GM18526 (cell line): ENCODE measurements around the gene IL27RA.

Experiments used
- POLR2A ChIP-seq: IDR thresholded peaks from 3 replicates; pipeline ENCODE4 v1.6.1; 2011; ENCODE audit not compliant: insufficient read length; ENCODE audit errors: extremely low read depth

The IL27RA gene

GRCh38 chr19:13995017-13995728, 36.4 kb upstream of the IL27RA start:
- TF ChIP-seq POLR2A = no peak

- no peak for TF ChIP-seq POLR2A
These were observed 35.4 kb upstream of the IL27RA start for GRCh38 chr19:13995878-13996765.

DNA sequence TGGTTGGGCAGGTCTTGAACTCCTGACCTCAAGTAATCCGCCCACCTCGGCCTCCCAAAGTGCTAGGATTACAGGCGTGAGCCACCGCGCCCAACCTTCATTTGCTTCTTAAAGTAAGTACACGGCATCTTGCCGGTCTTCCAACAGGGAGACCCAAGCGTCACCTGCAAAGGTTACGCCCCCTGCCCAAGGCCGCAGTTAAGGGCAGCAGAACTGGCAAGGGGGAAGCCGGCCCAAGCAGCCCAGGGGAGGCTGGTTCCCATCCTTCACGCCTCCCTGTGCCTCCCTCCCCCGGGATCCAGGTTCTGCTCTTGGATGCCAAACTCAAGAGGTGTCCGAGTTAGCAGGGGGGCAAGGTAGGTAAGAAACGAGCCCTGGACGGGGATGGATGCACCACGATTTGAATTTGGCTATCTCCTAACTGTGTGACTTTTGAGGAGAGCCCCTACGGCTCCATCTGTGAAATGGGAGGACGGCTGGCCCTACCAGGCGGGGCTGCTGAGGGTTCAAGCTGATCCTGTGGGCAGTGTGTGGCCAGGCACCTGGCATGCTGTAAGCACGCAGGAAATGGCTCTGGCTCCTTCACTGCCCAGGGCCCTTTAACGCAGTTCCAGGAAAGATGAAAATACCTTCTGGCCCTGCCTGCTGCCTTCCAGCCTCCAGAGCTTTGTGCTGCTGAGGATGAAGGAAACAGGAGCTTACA, 34.5 kb upstream of the IL27RA start:
- no peak for TF ChIP-seq POLR2A

DNA sequence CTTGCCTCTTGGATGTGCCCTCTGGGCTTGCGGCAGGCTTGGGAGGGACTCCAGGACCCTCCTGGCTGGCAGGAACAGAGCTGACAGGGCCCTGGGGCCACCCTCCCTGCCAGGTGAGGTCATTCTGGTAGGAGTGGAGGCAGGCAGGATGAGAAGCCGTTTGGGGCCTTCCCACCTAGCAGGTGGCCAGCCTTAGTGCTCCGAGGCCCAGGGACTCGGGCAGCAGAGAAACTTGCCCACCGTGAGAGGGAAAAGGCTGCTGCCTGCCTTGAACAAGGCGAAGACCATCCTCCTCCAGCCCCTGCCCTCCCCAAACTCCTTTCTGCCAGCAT, 34.0 kb upstream of the IL27RA start:
- TF ChIP-seq POLR2A = no peak

DNA sequence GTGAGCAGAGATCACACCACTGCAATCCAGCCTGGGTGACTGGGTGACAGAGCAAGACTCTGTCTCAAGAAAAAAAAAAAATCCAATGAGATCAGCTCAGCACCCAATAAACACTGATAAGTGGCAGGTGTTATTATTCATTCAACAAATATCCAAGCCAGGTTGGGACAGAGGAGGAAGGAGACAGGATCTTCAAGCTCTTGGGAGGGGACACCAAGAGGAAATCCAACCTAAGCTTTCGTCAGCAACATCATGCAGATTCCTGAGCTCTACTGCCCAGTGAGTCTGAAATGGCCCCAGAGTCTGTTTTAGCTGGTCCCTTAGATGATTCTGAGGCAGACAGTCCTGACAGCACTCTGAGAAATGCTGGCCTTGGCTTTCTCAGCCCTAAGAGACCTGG, 33.1 kb upstream of the IL27RA start:
- TF ChIP-seq POLR2A = no peak

DNA sequence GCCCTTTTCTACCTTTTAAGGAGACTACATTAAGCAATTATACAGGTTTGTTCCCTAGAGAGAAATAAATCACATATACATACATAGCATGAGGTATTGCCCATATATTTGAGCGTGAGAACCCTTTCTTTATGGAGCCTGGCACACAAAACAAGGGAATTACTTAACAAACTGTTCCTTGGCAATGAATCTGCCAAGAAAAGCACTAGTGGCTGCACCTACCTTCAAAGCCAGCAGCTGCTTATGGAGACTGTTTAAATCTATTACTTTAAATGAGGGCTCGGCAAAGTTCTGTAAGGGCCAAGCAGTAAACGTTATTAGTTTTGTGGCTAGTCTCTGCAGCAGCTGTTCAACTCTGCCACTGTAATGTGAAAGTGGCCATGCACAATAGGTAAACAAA, 32.5 kb upstream of the IL27RA start:
- no peak for TF ChIP-seq POLR2A

DNA sequence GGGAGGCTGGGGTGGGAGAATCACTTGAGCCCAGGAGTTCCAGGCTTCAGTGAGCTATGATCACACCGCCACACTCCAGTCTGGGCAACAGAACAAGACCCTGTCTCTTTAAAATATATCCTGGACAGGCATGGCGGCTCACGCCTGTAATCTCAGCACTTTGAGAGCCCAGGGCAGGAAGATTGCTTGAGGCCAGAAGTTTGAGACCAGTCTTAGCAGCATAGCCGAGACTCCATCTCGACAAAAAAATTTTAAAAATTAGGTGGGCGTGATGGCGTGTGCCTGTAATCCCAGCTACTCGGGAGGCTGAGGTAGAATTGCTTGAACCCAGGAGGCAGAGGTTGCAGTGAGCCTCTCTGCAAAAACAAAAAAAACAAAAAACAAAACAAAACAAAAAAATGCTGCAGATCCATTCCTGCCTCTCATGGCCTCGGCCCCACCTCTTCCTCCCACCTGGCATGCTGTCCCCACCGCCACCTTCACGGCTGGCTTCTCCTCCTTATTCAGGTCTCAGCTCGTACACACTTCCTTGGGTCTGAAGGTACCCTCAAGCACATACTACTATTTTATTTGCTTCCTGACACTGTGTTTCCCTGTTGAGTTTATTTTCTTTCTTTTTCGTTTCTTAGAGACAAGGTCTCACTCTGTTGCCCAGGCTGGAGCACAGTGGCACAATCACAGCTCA, 30.7 kb upstream of the IL27RA start:
- TF ChIP-seq POLR2A = no peak

- TF ChIP-seq POLR2A = no peak
These were observed 28.9 kb upstream of the IL27RA start for GRCh38 chr19:14002571-14003250.

GRCh38 chr19:14003251-14004055, 28.1 kb upstream of the IL27RA start:
- no peak for TF ChIP-seq POLR2A

DNA sequence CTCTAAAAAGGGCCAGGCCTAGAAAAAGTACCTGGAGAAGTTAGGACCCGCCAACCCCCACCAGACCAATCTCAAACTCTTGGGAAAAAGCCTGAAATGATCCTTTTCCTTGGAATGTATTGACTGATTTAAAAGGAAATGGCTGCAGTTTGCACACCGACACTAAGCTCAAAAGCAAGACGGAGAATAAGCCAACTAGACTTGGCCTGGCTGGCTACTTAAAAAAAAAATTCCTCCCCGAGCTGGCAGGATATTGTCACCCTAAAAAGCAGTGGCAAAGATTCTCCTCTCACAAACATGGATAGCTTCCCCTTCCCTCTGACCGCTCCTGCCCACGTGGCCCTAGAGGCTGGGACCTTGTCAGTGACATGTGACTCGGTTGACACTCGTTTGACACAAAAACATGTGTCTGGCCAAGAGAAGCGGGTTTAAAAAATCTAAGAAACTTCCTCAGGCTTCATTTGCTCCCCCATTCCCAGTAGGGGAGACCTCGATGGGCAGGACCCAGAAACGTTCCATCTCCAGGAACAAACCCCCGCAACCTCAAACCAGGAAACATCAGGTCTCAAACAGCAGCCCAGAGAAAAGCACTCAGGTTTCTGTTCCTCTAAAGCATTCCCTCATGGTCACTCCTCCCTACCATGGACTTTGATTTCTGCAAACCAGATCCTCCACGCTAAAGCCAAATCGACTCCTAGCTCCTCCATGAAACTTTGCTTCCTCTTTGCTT, 26.8 kb upstream of the IL27RA start:
- no peak for TF ChIP-seq POLR2A

- peak; percentile 66 for TF ChIP-seq POLR2A
These were observed 26.0 kb upstream of the IL27RA start for GRCh38 chr19:14005349-14006084.

GRCh38 chr19:14006085-14006765, 25.3 kb upstream of the IL27RA start, which contains the start of gene RFX1:
RFX1 (minus strand) TSS chr19:14006320; CDS start chr19:13993843, 12,477 bp downstream.
- no peak for TF ChIP-seq POLR2A
